Lower lobe of right lung (tissue), 2 donors: ENCODE data around the gene DCXR. TPM values are rescaled to one million over a fixed set of nuclear protein-coding genes. Genes with fewer than 3 reads are reported as not detected.

Experiments used
- ATAC-seq, 2 donors: fragments of 200-7000 bp; cut with Tn5 transposase; one replicate each; pipeline ENCODE4 v1.9.1; 2020 to 2022; ENCODE audit warnings: mild to moderate bottlenecking in 2 of 2, moderate library complexity in 2 of 2
- DNase-seq: peaks from one replicate; pipeline ENCODE4 v3.0.0-alpha.2; 2020
- H3K27ac ChIP-seq: fragments of 200-600 bp; one replicate; pipeline ENCODE4 v1.8.0; 2022
- H3K27me3 ChIP-seq: fragments of 200-600 bp; one replicate; pipeline ENCODE4 v1.8.0; 2022; ENCODE audit warnings: low read depth
- H3K36me3 ChIP-seq: fragments of 200-600 bp; one replicate; pipeline ENCODE4 v1.8.0; 2022; ENCODE audit warnings: mild to moderate bottlenecking
- H3K4me1 ChIP-seq: fragments of 200-600 bp; one replicate; pipeline ENCODE4 v1.8.0; 2022
- H3K4me3 ChIP-seq: fragments of 200-600 bp; one replicate; pipeline ENCODE4 v1.8.0; 2022; ENCODE audit warnings: mild to moderate bottlenecking
- H3K9me3 ChIP-seq: fragments of 200-600 bp; one replicate; pipeline ENCODE4 v1.8.0; 2022
- intact Hi-C: fragments of 100-400 bp; cut with DNase I; formaldehyde crosslinking; loops from one replicate; pipeline ENCODE4 v1.11.0; 2022
- total RNA-seq: library from RNA; stranded (reverse); fragmentation: NEBNext Ultra II Directional; extraction: Animal tissue kit (Norgen Biotek cat#: 25700); gene quantifications from one replicate; pipeline ENCODE4 v1.2.1, GENCODE V29; 2021
- TF ChIP-seq, protein P1 (sequence below): fragments of 200-600 bp; IDR thresholded peaks from one replicate; pipeline ENCODE4 v1.8.0; 2022; ENCODE audit warnings: antibody characterized with exemption, mild to moderate bottlenecking
- donor health status: DM: no; HTN: yes; CAD: no; lungs with severe emphysema.

The DCXR gene
- total RNA-seq, 1 donor from 2014 or later, result 133 TPM

- DNase-seq (no peak), ATAC-seq (no peak)
- no peak overlapping the region for H3K4me3 ChIP-seq
- no peak overlapping the region for H3K27ac ChIP-seq
- peaks cover 4% of the 10 kb centered on the region for H3K4me1 ChIP-seq
- intact Hi-C loops, result no loop called here
- H3K9me3 ChIP-seq, result no peaks in the 10 kb centered on the region
- H3K36me3 ChIP-seq, result peaks cover 10% of the 10 kb centered on the region
- TF ChIP-seq, protein P1, sequence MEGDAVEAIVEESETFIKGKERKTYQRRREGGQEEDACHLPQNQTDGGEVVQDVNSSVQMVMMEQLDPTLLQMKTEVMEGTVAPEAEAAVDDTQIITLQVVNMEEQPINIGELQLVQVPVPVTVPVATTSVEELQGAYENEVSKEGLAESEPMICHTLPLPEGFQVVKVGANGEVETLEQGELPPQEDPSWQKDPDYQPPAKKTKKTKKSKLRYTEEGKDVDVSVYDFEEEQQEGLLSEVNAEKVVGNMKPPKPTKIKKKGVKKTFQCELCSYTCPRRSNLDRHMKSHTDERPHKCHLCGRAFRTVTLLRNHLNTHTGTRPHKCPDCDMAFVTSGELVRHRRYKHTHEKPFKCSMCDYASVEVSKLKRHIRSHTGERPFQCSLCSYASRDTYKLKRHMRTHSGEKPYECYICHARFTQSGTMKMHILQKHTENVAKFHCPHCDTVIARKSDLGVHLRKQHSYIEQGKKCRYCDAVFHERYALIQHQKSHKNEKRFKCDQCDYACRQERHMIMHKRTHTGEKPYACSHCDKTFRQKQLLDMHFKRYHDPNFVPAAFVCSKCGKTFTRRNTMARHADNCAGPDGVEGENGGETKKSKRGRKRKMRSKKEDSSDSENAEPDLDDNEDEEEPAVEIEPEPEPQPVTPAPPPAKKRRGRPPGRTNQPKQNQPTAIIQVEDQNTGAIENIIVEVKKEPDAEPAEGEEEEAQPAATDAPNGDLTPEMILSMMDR, result no peak
- no peaks in the 10 kb centered on the region for H3K27me3 ChIP-seq
These were observed 26.6 kb downstream of the DCXR start for GRCh38 chr17:82010575-82011525.

GRCh38 chr17:82009413-82009812, 28.1 kb downstream of the DCXR start:
- peaks cover 4% of the 10 kb centered on the region for H3K4me1 ChIP-seq
- no peaks in the 10 kb centered on the region for H3K27me3 ChIP-seq
- DNase-seq (no peak), ATAC-seq (no peak)
- no peak overlapping the region for H3K27ac ChIP-seq
- no peaks in the 10 kb centered on the region for H3K9me3 ChIP-seq
- TF ChIP-seq, protein P1, result no peak
- peaks cover 10% of the 10 kb centered on the region for H3K36me3 ChIP-seq
- intact Hi-C loops, result no loop called here
- H3K4me3 ChIP-seq, result no peak overlapping the region

- peaks cover 10% of the 10 kb centered on the region for H3K36me3 ChIP-seq
- TF ChIP-seq, protein P1, result no peak
- ATAC-seq, result no peak
- no peak for DNase-seq
- no peak overlapping the region for H3K27ac ChIP-seq
- H3K4me3 ChIP-seq, result no peak overlapping the region
- peaks cover 7% of the 10 kb centered on the region for H3K4me1 ChIP-seq
- no peaks in the 10 kb centered on the region for H3K27me3 ChIP-seq
- intact Hi-C loops, result no loop called here
- H3K9me3 ChIP-seq, result no peaks in the 10 kb centered on the region
These were observed 28.5 kb downstream of the DCXR start for GRCh38 chr17:82008941-82009405.

- DNase-seq, result no peak
- Histone ChIP-seq H3K27ac (no peak overlapping the region), H3K4me3 (no peak overlapping the region), H3K36me3 (peaks cover 10% of the 10 kb centered on the region), H3K4me1 (peaks cover 10% of the 10 kb centered on the region), H3K27me3 (no peaks in the 10 kb centered on the region), H3K9me3 (no peaks in the 10 kb centered on the region)
- TF ChIP-seq, protein P1, result no peak
- no peak for ATAC-seq
- intact Hi-C loops, result no loop called here
These were observed 29.1 kb downstream of the DCXR start for GRCh38 chr17:82008258-82008940.

GRCh38 chr17:82007495-82008257, 29.8 kb downstream of the DCXR start:
- DNase-seq, result no peak
- peaks cover 10% of the 10 kb centered on the region for H3K36me3 ChIP-seq
- ATAC-seq, result no peak
- intact Hi-C loops, result no loop called here
- no peak overlapping the region for H3K27ac ChIP-seq
- no peaks in the 10 kb centered on the region for H3K9me3 ChIP-seq
- no peaks in the 10 kb centered on the region for H3K27me3 ChIP-seq
- no peak overlapping the region for H3K4me3 ChIP-seq
- peaks cover 12% of the 10 kb centered on the region for H3K4me1 ChIP-seq
- TF ChIP-seq, protein P1, result no peak
